Sigmoid colon (tissue), 7 donors: ENCODE measurements around the gene TSPYL2. TPM values are rescaled to one million over a fixed set of nuclear protein-coding genes. Genes with fewer than 3 reads are reported as not detected.

Experiments
- DNase-seq: peaks from one replicate; pipeline ENCODE4 v3.0.0-alpha.2; 2019
- H3K27ac ChIP-seq, 4 donors: fragments of 200-600 bp; sonication (generic); one replicate each; pipeline ENCODE4 v1.5.1; 2016 to 2019; ENCODE audit warnings: mild to moderate bottlenecking in 1 of 4
- H3K27me3 ChIP-seq, 3 donors: fragments of 200-600 bp; sonication (generic); one replicate each; pipeline ENCODE4 v1.5.1; 2019; ENCODE audit warnings: mild to moderate bottlenecking in 1 of 3
- H3K36me3 ChIP-seq, 4 donors: fragments of 200-600 bp; sonication (generic); one replicate each; pipeline ENCODE4 v1.5.1; 2016 to 2019
- H3K4me1 ChIP-seq, 4 donors: fragments of 200-600 bp; sonication (generic); one replicate each; pipeline ENCODE4 v1.5.1; 2017 to 2019
- H3K4me3 ChIP-seq, 4 donors: fragments of 200-600 bp; sonication (generic); one replicate each; pipeline ENCODE4 v1.5.1; 2017 to 2019; ENCODE audit warnings: mild to moderate bottlenecking in 2 of 4, moderate library complexity in 1 of 4
- H3K9me3 ChIP-seq, 4 donors: fragments of 200-600 bp in 3 of 4; sonication (generic) in 3 of 4; one replicate each; pipeline versions ENCODE4 v1.5.1 to v1.6.1; 2013 to 2019
- EP300 ChIP-seq, 4 donors: sonication (generic); formaldehyde crosslinking; IDR thresholded peaks; one replicate each; pipeline ENCODE4 v1.6.1; 2017; ENCODE audit warnings: antibody characterized with exemption in 4 of 4
- POLR2A ChIP-seq, 2 donors: fragments of 450-650 bp; IDR thresholded peaks; one replicate each; pipeline ENCODE4 v1.6.1; 2016; ENCODE audit warnings: antibody characterized with exemption in 2 of 2, mild to moderate bottlenecking in 2 of 2, moderate library complexity in 2 of 2
- POLR2AphosphoS5 ChIP-seq, 4 donors: sonication (generic); formaldehyde crosslinking; IDR thresholded peaks; one replicate each; pipeline ENCODE4 v1.6.1; 2017; ENCODE audit warnings: antibody characterized with exemption in 4 of 4
- WGBS, 2 donors: extraction: QIAGEN DNeasy Blood & Tissue Kit; methylation state at CpG; one replicate each; pipeline ENCODE4 v1.1.7; 2013; 5-methylcytosine and 5-hydroxymethylcytosine counted together
- intact Hi-C: fragments of 100-400 bp; cut with DNase I; formaldehyde crosslinking; loops from one replicate; pipeline ENCODE4 v1.15.1; 2023
- polyA plus RNA-seq, 3 donors: library from polyadenylated mRNA; stranded (reverse); fragments of 200-250 nt; gene quantifications; one replicate each; pipeline ENCODE4 v1.2.3, GENCODE V29; 2013
- small RNA-seq, 3 donors: library from RNA; depleted of rRNA; stranded (forward); fragments of <200 nt; gene quantifications; one replicate each; pipeline ENCODE3, GENCODE V24; 2016
- total RNA-seq, 4 donors: library from RNA; depleted of rRNA; stranded (reverse); fragments of >200 nt; gene quantifications; one replicate each; pipeline ENCODE4 v1.1.0, GENCODE V29; 2016
- TF ChIP-seq, protein P1 (sequence below), 4 experiments: fragments of 450-650 bp in 3 of 4; fragments of 200-600 bp in 1 of 4; IDR thresholded peaks; one replicate each; pipeline ENCODE4 v1.5.1; 2016 to 2019; ENCODE audit warnings: antibody characterized with exemption in 4 of 4, mild to moderate bottlenecking in 3 of 4, moderate library complexity in 2 of 4
- donor health status: healthy with polysubstance abuse.
- donor health status: Bipolar disorder and iron deficiency.
- donor health status: healthy.

Gene TSPYL2
- total and polyA plus RNA-seq, 7 donors: 2.5 to 109 (median 50.3) TPM

DNA sequence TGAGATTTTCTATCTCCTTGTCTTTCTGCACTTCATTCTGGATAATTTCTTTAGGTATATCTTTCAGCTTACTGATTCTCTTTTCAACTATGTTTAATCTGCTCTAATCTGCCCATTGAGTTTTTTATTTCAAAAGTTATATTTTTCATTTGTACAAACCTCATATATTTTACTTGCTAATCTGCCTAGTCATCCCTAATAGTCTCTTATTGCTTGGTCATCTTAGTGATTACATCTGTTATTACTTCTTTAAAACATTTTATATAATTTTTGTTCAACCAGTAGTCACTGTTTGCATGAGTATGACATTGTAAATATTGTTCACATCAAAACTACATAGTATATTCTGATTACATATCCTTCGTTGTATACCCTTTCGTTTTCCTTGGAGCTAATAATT, 44.2 kb downstream of the TSPYL2 start:
- Histone ChIP-seq H3K27me3 (no peaks in the 10 kb centered on the region), H3K36me3 (no peaks in the 10 kb centered on the region), H3K9me3 (no peaks in the 10 kb centered on the region), H3K4me1 (no peaks in the 10 kb centered on the region), H3K27ac (no peak overlapping the region), H3K4me3 (no peak overlapping the region)
- WGBS, 2 donors: 97 to 100% methylated on average over 2 of the region's 2 CpGs
- intact Hi-C loops: no loop called here
- TF ChIP-seq POLR2AphosphoS5 (IDR thresholded peaks at IDR 0.05) (no peak), EP300 (IDR thresholded peaks at IDR 0.05) (no peak), POLR2A (IDR thresholded peaks at IDR 0.05) (no peak)
- TF ChIP-seq, protein P1, sequence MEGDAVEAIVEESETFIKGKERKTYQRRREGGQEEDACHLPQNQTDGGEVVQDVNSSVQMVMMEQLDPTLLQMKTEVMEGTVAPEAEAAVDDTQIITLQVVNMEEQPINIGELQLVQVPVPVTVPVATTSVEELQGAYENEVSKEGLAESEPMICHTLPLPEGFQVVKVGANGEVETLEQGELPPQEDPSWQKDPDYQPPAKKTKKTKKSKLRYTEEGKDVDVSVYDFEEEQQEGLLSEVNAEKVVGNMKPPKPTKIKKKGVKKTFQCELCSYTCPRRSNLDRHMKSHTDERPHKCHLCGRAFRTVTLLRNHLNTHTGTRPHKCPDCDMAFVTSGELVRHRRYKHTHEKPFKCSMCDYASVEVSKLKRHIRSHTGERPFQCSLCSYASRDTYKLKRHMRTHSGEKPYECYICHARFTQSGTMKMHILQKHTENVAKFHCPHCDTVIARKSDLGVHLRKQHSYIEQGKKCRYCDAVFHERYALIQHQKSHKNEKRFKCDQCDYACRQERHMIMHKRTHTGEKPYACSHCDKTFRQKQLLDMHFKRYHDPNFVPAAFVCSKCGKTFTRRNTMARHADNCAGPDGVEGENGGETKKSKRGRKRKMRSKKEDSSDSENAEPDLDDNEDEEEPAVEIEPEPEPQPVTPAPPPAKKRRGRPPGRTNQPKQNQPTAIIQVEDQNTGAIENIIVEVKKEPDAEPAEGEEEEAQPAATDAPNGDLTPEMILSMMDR (IDR thresholded peaks at IDR 0.05): no peak
- DNase-seq: no peak

DNA sequence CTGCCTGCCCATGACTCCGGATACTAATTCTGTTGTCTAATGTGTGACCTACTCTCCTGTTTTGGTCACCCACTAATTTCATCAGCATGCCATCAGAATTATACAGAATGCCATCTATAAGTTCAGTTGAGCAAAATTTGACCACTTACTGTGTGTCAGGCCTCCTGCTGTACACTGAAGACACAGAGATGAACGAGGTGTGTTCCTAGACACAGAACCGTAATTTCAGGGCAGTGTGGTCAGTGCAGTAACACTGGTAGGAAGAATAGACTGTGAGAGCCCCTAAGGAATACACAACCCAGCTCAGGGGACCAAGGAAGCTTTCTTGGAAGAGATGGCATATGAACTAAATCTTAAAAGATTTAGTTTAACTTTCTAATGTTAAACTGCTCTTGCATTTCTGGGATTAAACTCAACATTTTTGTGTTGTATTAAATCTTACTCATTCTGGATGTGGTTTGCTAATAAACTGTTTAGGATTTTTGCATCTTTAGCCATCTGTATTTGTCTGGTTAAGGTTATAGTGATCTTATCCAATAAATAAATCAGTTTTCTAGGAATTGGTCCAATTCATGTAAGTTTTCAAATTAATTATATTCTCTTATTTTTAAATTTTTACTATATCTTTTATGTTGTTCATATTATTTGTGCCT, 46.1 kb downstream of the TSPYL2 start:
- 83 to 84% methylated on average over 3 of the region's 3 CpGs for WGBS, 2 donors
- TF ChIP-seq EP300 (IDR thresholded peaks at IDR 0.05) (no peak), POLR2A (IDR thresholded peaks at IDR 0.05) (no peak), POLR2AphosphoS5 (IDR thresholded peaks at IDR 0.05) (no peak)
- TF ChIP-seq, protein P1 (IDR thresholded peaks at IDR 0.05): no peak
- Histone ChIP-seq H3K36me3 (no peaks in the 10 kb centered on the region), H3K9me3 (no peaks in the 10 kb centered on the region), H3K27ac (no peak overlapping the region), H3K4me3 (no peak overlapping the region), H3K4me1 (no peaks in the 10 kb centered on the region), H3K27me3 (no peaks in the 10 kb centered on the region)
- intact Hi-C loops: no loop called here
- no peak for DNase-seq

DNA sequence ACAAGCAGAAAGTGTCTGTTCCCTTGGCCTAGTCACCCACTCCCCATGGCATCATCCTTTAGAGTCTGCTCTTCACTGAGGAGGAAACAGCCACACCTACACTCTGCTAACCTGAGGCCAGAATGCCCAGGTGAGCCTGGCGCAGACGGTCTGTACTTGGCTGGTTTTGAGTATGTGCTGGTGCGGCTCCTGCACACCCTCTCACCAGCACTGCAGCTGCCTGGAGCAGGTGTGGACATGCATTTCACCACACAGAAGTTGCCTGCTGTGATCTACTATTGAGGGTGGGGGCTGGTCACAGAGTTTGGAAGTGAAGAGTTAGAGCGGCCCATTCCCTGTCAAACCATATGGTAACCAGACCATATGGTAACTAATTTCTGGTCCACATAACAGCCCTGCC, 51.2 kb downstream of the TSPYL2 start:
- no peak for DNase-seq
- Histone ChIP-seq H3K27me3 (no peaks in the 10 kb centered on the region), H3K9me3 (no peaks in the 10 kb centered on the region), H3K4me1 (no peaks in the 10 kb centered on the region), H3K36me3 (no peaks in the 10 kb centered on the region), H3K27ac (no peak overlapping the region), H3K4me3 (no peak overlapping the region)
- intact Hi-C loops: no loop called here
- WGBS, 2 donors: 94 to 95% methylated on average over 4 of the region's 4 CpGs
- TF ChIP-seq, protein P1 (IDR thresholded peaks at IDR 0.05): no peak
- no peak for TF ChIP-seq POLR2AphosphoS5 (IDR thresholded peaks at IDR 0.05)
- TF ChIP-seq POLR2A (IDR thresholded peaks at IDR 0.05): no peak
- no peak for TF ChIP-seq EP300 (IDR thresholded peaks at IDR 0.05)

DNA sequence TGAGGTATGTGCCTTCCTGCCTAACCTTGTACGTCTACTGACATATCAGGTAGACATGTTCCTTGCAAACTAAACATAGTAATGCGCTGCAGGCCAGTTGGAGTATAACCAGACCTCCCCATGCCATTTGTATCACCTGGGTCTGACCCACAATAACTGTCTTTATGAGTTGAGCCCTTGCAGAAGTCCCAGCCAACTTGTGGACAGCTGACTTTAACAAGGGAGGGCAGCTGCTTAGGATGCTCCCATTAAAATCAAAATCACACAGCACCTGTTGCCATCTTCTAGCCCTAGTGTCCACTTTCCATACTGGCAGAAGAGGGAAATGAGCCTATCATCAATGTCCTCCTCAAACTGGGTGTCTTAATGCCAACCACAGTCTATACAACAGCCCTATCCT, 53.4 kb downstream of the TSPYL2 start:
- DNase-seq: no peak
- intact Hi-C loops: no loop called here
- 94 to 99% methylated on average over 2 of the region's 2 CpGs for WGBS, 2 donors

More for the DNA sequence above, 53.4 kb downstream of the TSPYL2 start:
- no peaks in the 10 kb centered on the region for H3K4me1 ChIP-seq
- TF ChIP-seq, protein P1 (IDR thresholded peaks at IDR 0.05): no peak
- TF ChIP-seq POLR2AphosphoS5 (IDR thresholded peaks at IDR 0.05): no peak
- no peak for TF ChIP-seq EP300 (IDR thresholded peaks at IDR 0.05)
- no peak for TF ChIP-seq POLR2A (IDR thresholded peaks at IDR 0.05)
- H3K27me3 ChIP-seq: no peaks in the 10 kb centered on the region
- no peak overlapping the region for H3K4me3 ChIP-seq
- H3K27ac ChIP-seq: no peak overlapping the region
- no peaks in the 10 kb centered on the region for H3K9me3 ChIP-seq
- no peaks in the 10 kb centered on the region for H3K36me3 ChIP-seq

Small RNAs within 50 kb of the gene (small RNA-seq; reads per million reads assigned to genes)
- gene AL591212.2: 0 reads per million in 3 donors

Other genes with a start within 250 kb of the TSPYL2 start
- not detected for gene XAGE3, start 214.3 kb upstream of the TSPYL2 start, total RNA-seq
- not detected for gene XAGE3, start 214.3 kb upstream of the TSPYL2 start, polyA plus RNA-seq
- gene FAM156B, start 185.0 kb upstream of the TSPYL2 start, total RNA-seq: 10 to 100 TPM; 11.4 to 23.0 (median 15.1) TPM
- 10 to 100 TPM in 1 of 3 donors, 1 to 10 TPM in 2; 4.2 to 27.1 (median 7.8) TPM for gene FAM156B, start 185.0 kb upstream of the TSPYL2 start, polyA plus RNA-seq
- 10 to 100 TPM in 3 of 4 donors, 1 to 10 TPM in 1; 6.6 to 24.6 (median 15.1) TPM for gene FAM156A, start 123.8 kb upstream of the TSPYL2 start, total RNA-seq
- gene FAM156A, start 123.8 kb upstream of the TSPYL2 start, polyA plus RNA-seq: 10 to 100 TPM in 1 of 3 donors, 1 to 10 TPM in 2; 1.6 to 15.7 (median 3.6) TPM
- gene GPR173, start 33.6 kb upstream of the TSPYL2 start, total RNA-seq: 1 to 10 TPM; 1.3 to 5.6 (median 2.1) TPM
- gene GPR173, start 33.6 kb upstream of the TSPYL2 start, polyA plus RNA-seq: 1 to 10 TPM in 1 of 3 donors, under 1 TPM in 1, not detected in 1; 0.23 to 1.0 TPM
- gene KANTR, start 11.8 kb downstream of the TSPYL2 start, total RNA-seq: 10 to 100 TPM; 15.7 to 26.6 (median 15.9) TPM
- gene KANTR, start 11.8 kb downstream of the TSPYL2 start, polyA plus RNA-seq: 1 to 10 TPM in 1 of 3 donors, under 1 TPM in 2; 0.46 to 6.0 (median 0.60) TPM
- gene KDM5C, start 142.8 kb downstream of the TSPYL2 start, total RNA-seq: 10 to 100 TPM; 42.1 to 73.4 (median 69.2) TPM
- gene KDM5C, start 142.8 kb downstream of the TSPYL2 start, polyA plus RNA-seq: 10 to 100 TPM; 15.6 to 38.7 (median 16.2) TPM
- gene IQSEC2, start 199.2 kb downstream of the TSPYL2 start, total RNA-seq: 10 to 100 TPM; 13.6 to 21.4 (median 17.8) TPM
- 10 to 100 TPM; 18.6 to 27.5 (median 19.9) TPM for gene IQSEC2, start 199.2 kb downstream of the TSPYL2 start, polyA plus RNA-seq